Neutrophil (primary cell): Measurements from ENCODE around the gene C4orf54.

Source experiments
- H3K27ac ChIP-seq: fragments of 200-600 bp; sonication (generic); 2 replicates; pipeline ENCODE4 v1.5.1; 2016; ENCODE audit warnings: mild to moderate bottlenecking, moderate library complexity
- H3K27me3 ChIP-seq: fragments of 200-600 bp; sonication (generic); 2 replicates; pipeline ENCODE4 v1.6.0; 2016; ENCODE audit warnings: mild to moderate bottlenecking
- H3K36me3 ChIP-seq: fragments of 200-600 bp; sonication (generic); 2 replicates; pipeline ENCODE4 v1.5.1; 2017
- H3K4me1 ChIP-seq, 2 experiments: fragments of 200-600 bp in 1 of 2; sonication (generic) in 1 of 2; 1 replicate in 1 of 2; 2 replicates in 1 of 2; pipeline versions ENCODE4 v1.5.1 to v1.6.1; 2013 to 2016; ENCODE audit warnings: low read depth in 1 of 2, low read length in 1 of 2, mild to moderate bottlenecking in 1 of 2, moderate library complexity in 1 of 2; ENCODE audit not compliant: control insufficient read depth in 1 of 2, insufficient read depth in 1 of 2
- H3K4me3 ChIP-seq, 2 experiments: fragments of 200-600 bp in 1 of 2; sonication (generic) in 1 of 2; 1 replicate in 1 of 2; 2 replicates in 1 of 2; pipeline ENCODE4 v1.5.1; 2013 to 2016; ENCODE audit warnings: low read depth in 1 of 2, low read length in 1 of 2, mild to moderate bottlenecking in 1 of 2, moderate library complexity in 1 of 2
- H3K9me3 ChIP-seq: fragments of 200-600 bp; sonication (generic); 2 replicates; pipeline ENCODE4 v1.5.1; 2016
- TF ChIP-seq, protein P1 (sequence below): fragments of 200-600 bp; sonication (generic); IDR thresholded peaks from 2 replicates; pipeline ENCODE4 v1.5.1; 2016; ENCODE audit warnings: antibody characterized with exemption

C4orf54 gene

DNA sequence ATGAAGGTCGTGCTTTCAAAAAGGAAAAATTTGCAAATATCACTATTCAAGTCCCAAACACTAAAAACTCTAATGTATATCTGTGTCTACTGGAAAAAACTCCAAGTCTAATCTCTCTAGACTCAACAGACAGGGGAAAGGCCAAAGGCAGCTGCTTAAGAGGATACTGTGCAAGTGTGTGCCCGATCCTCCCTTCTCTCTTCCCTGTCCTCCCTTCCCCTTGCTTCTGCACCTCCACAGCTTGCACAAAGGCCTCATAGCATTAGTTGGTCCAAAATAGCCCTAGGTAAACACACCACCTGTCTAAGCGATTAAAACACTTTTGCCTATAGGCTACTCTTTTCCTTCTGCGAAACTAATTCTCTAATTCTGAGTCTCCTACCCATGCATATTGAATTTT, 10.6 kb downstream of the C4orf54 start:
- no peak overlapping the region for H3K4me3 ChIP-seq

DNA sequence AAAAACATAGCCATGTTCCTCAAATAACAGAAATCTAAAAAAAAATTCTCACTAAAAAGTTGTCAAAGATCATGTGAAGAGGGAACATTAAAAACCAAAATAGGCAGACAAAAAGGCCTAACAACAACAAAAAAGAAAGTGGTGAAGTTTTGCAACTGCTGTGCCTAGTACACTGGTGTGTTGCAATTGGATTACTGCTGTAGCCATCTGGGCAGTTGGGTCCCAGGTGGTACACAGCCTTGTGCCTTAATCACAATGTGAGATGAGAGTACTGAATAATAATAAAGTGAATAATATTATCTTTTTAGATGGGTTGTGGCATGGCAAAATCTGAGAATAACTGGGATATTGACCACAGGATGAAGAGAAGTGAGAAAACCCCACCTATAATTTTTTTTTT, 12.0 kb downstream of the C4orf54 start:
- no peaks in the 10 kb centered on the region for H3K4me1 ChIP-seq
- no peak overlapping the region for H3K4me3 ChIP-seq
- H3K27me3 ChIP-seq: no peaks in the 10 kb centered on the region
- no peaks in the 10 kb centered on the region for H3K9me3 ChIP-seq
- TF ChIP-seq, protein P1, sequence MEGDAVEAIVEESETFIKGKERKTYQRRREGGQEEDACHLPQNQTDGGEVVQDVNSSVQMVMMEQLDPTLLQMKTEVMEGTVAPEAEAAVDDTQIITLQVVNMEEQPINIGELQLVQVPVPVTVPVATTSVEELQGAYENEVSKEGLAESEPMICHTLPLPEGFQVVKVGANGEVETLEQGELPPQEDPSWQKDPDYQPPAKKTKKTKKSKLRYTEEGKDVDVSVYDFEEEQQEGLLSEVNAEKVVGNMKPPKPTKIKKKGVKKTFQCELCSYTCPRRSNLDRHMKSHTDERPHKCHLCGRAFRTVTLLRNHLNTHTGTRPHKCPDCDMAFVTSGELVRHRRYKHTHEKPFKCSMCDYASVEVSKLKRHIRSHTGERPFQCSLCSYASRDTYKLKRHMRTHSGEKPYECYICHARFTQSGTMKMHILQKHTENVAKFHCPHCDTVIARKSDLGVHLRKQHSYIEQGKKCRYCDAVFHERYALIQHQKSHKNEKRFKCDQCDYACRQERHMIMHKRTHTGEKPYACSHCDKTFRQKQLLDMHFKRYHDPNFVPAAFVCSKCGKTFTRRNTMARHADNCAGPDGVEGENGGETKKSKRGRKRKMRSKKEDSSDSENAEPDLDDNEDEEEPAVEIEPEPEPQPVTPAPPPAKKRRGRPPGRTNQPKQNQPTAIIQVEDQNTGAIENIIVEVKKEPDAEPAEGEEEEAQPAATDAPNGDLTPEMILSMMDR: no peak
- H3K27ac ChIP-seq: no peak overlapping the region
- H3K36me3 ChIP-seq: no peaks in the 10 kb centered on the region

More for the DNA sequence above, 10.6 kb downstream of the C4orf54 start:
- Histone ChIP-seq H3K9me3 (no peaks in the 10 kb centered on the region), H3K4me1 (no peaks in the 10 kb centered on the region), H3K27me3 (no peaks in the 10 kb centered on the region), H3K36me3 (no peaks in the 10 kb centered on the region), H3K27ac (no peak overlapping the region)
- TF ChIP-seq, protein P1: no peak

DNA sequence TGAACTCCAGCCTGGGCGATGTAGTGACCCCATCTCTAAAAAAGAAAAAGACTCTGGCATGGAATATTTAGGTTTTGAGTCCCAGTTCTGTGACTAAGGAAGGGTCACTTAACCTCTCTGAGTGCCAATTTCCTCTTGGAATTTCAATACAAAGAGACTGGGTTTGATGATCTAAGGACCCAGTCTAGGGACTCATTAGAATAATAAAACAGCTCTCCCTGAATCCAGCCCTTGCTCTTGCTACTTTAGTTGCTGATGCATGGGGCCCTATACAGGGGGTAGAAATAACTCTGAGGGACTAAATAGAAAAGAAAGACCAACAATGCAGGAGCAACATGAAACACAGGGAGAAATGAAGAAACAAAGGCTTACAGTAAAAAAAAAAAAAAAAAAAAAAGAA, 12.6 kb downstream of the C4orf54 start:
- TF ChIP-seq, protein P1: no peak
- no peaks in the 10 kb centered on the region for H3K4me1 ChIP-seq
- H3K27ac ChIP-seq: no peak overlapping the region
- no peak overlapping the region for H3K4me3 ChIP-seq
- no peaks in the 10 kb centered on the region for H3K9me3 ChIP-seq
- no peaks in the 10 kb centered on the region for H3K27me3 ChIP-seq
- no peaks in the 10 kb centered on the region for H3K36me3 ChIP-seq

DNA sequence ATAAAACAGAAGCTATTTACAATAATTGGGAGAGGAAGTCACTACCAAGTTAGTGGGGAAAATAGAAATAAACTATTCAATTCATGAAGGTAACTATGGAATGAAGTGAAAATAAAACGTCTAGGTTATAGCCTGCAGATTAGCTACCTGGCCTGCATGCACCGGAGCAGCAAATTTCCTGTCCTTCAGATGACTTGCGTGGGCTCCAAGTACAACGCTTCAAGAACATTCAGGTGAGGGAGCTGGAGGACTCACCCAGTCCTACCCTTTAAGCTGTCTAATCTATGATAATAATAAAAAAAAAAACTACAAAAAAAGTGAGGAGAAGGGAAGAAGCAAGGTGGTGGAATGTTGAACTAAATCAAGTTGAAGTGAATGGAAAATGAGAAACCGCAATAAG, 13.2 kb downstream of the C4orf54 start:
- TF ChIP-seq, protein P1: no peak
- H3K4me3 ChIP-seq: no peak overlapping the region
- H3K4me1 ChIP-seq: no peaks in the 10 kb centered on the region
- no peaks in the 10 kb centered on the region for H3K9me3 ChIP-seq
- no peak overlapping the region for H3K27ac ChIP-seq
- H3K27me3 ChIP-seq: no peaks in the 10 kb centered on the region
- no peaks in the 10 kb centered on the region for H3K36me3 ChIP-seq

DNA sequence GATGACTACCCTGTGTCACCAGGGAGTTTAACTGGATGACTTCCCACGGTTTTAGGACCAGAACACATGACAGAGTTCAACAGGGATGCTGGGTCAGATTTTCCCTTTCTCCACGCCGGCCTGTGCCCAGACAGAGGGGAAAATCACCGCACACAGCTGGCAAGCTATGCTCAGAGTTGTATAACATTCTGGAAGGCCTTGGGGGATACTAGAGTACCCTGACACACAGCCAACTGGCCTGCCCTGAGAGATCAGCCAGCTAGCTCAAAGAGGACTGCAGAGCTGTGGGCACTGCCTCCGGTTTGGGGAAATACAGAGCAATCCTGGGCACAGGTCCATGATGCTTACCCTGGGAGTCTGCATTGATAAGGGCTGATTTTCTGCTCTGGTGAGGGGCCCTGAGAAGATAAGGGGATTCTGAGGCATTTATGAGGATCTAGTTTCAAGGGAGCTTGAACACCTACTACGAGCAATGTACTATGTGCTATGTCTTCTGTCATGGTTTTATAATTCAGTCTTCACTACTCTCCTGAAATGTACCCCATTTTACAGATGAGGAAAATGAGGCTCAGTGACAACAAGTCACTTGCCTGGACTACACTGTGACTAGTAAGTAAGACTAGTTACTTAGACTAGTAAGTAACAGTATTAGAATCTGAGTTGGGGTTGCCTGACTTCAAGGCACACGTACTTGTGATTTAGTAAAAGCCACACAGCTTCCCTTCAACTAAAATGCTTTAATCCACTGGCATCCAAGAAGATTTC, 14.7 kb downstream of the C4orf54 start:
- Histone ChIP-seq H3K27ac (no peak overlapping the region), H3K9me3 (no peaks in the 10 kb centered on the region), H3K4me3 (no peak overlapping the region), H3K36me3 (no peaks in the 10 kb centered on the region), H3K4me1 (no peaks in the 10 kb centered on the region), H3K27me3 (no peaks in the 10 kb centered on the region)
- TF ChIP-seq, protein P1: no peak
